GM18868 (cell line): Measurements from ENCODE around the gene MUC5AC.

Experiments
- ATAC-seq: cut with Tn5 transposase; IDR thresholded peaks from one replicate; pipeline ENCODE4 v1.9.1; 2021; ENCODE audit warnings: mild to moderate bottlenecking, moderate library complexity; ENCODE audit not compliant: unreplicated experiment

Gene MUC5AC

DNA sequence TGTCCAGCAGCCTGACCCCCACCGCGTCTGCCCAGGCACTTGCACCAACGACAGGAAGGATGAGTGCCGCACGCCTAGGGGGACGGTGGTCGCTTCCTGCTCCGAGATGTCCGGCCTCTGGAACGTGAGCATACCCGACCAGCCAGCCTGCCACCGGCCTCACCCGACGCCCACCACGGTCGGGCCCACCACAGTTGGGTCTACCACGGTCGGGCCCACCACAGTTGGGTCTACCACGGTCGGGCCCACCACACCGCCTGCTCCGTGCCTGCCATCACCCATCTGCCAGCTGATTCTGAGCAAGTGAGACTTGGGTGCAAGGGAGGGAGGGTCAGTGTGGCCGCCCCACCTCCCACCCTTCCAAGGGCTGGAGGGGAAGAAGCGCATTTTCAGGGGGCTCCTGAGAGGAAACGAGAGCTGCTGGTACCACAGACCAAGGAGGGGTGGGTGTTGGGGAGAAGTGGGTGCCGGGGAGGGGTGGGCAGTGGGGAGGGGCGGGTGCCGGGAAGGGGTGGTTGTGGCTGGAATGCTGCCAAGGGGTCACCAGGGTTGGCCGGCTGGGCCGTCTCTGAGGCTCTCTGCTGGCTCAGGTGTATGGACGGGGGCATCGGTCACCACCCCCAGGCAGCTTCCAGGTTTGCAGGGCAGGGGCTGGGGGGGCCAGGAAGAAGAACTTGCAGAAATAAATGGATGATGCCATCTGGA, 37.4 kb downstream of the MUC5AC start:
- ATAC-seq, result no peak

DNA sequence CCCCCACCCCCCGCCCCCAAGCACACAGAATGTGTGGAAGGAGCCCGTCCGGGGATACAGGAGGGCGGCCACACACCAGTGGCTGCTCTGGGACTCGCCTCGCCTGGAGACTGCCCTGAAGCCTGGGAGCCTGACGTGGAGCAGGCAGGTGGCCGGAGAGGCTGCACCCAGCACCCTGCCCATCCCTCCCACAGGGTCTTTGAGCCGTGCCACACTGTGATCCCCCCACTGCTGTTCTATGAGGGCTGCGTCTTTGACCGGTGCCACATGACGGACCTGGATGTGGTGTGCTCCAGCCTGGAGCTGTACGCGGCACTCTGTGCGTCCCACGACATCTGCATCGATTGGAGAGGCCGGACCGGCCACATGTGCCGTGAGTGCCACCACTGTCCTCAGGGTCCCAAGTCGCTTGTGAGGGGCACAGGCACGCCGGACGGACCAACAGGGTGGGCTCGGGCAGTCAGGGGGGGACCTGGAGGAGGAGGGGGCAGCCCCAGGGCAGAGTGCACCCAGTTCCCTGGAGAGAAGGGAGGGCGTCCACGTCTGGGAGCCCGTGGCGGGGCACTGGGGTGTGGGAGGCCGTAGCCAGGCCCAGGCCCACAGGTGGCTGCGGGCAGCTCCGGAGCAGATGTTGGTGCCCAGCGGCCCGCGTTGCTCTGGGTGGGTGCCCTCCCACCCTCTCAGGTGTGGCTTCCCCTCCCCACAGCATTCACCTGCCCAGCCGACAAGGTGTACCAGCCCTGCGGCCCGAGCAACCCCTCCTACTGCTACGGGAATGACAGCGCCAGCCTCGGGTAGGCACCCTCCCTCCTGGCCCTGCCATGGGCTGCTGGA, 38.1 kb downstream of the MUC5AC start:
- ATAC-seq, result no peak

DNA sequence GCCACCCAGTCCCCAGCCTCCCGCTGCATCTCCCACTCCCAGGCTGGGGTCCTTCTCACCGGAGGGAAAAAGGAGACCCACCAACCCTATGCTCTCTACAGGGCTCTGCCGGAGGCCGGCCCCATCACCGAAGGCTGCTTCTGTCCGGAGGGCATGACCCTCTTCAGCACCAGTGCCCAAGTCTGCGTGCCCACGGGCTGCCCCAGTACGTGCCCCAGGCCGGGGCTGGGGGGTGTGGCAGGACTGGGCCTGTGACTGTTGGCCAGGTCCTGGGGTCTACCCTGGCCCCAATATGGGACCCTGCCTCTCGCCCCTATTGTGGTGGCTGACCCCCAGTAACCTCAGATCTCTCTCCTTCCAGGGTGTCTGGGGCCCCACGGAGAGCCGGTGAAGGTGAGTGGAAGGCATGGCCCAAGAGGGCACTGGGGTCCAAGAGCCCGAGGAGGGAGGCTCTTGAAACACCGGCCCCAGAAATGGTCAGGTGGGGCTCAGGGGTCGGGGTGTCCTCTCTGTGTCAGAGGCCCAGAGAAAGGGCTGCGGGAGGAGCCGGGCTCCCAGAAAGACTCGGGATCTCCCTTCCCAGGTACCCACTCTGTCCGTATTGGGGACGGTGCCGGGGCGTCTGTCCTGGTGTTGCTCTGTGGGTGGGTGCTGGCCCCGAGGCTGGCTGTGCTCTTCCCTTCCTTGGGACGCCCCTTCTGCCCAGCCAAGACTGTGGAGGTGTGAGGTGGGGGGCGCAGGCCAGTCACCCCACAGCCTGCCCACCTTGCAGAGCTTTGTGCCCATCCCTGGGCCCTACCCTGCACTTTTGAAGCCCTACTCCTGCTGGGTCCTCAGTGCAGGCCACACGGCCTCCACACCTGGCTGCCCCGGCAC, 39.0 kb downstream of the MUC5AC start:
- ATAC-seq, result no peak

DNA sequence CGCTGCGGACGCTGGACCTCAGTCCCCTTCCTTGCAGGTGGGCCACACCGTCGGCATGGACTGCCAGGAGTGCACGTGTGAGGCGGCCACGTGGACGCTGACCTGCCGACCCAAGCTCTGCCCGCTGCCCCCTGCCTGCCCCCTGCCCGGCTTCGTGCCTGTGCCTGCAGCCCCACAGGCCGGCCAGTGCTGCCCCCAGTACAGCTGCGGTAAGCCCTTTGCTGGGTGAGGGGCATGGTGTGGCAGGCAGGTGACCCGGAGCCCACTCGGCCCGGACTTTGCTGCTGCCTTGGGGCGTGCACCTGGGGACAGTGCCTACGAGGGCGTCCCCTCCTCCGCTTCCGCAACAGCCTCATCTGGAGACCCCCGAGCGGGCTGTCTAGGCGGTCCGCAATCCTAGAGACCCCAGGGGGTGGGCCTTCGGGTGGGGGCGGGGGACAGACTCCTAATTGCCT, 39.7 kb downstream of the MUC5AC start:
- no peak for ATAC-seq

DNA sequence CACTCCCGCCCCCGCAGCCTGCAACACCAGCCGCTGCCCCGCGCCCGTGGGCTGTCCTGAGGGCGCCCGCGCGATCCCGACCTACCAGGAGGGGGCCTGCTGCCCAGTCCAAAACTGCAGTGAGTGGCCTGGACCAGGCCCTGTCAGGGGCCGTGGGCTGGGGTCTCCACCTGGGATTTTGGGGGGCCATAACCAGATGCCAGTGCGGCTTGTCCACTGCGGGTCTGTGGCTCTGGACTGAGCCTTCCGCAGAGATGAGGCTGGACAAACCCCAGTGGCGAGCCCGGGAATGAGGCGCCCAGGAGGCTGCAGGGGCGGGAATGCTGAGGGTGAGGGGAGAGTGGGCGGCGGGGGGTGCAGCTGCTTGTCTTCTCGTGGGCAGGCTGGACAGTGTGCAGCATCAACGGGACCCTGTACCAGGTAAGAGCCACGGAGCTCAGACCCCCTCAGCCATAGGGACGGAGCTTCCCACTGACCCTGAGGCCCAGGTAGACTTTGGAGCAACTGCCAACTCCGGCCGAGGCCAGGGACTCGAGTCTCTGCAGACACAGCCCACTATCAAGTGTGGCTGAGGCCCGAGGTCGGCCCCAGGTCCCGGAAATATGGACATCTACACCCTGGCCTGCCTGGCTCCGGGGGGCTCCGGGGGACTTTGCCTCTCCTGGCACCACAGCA, 40.3 kb downstream of the MUC5AC start:
- ATAC-seq, result no peak

DNA sequence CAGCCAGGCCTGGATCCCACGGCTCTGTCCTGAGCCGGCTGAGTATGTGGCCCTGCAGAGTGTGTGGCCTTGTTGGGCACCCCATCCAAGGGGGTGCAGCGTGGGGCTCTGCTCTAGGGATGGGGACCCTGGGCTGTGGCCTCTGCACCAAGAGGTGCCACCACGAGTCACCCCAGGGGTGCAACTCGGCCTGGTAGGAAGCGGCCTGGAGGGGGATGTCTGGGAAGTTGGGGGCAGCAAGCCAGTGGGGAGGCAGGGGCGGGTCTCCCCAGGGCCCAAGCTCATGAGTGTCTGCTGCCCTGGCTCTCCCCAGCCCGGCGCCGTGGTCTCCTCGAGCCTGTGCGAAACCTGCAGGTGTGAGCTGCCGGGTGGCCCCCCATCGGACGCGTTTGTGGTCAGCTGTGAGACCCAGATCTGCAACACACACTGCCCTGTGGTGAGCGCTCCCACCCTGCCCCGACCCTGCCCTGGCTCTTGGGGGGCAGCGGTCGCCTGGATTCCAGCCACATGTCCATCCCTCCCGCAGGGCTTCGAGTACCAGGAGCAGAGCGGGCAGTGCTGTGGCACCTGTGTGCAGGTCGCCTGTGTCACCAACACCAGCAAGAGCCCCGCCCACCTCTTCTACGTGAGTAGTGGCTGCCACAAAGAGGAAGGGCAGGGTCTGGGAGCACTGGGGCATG, 40.9 kb downstream of the MUC5AC start:
- no peak for ATAC-seq

DNA sequence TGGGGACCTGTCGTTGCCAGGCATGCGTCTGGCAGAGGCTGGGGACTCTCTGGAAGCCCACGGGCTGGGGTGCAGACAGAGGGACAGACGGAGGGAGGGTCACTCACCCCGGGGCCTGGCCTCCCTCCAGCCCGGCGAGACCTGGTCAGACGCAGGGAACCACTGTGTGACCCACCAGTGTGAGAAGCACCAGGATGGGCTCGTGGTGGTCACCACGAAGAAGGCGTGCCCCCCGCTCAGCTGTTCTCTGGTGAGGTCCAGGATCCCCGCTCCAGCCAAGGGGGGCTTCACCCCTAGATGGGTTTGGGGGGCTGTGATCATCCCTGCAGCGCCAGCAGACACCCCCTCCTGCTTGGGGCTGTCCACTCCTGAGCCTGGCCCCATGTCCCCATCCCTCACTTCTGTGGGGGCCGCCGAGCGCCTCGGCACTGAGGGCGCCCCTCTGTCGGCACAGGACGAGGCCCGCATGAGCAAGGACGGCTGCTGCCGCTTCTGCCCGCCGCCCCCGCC, 41.5 kb downstream of the MUC5AC start:
- no peak for ATAC-seq

DNA sequence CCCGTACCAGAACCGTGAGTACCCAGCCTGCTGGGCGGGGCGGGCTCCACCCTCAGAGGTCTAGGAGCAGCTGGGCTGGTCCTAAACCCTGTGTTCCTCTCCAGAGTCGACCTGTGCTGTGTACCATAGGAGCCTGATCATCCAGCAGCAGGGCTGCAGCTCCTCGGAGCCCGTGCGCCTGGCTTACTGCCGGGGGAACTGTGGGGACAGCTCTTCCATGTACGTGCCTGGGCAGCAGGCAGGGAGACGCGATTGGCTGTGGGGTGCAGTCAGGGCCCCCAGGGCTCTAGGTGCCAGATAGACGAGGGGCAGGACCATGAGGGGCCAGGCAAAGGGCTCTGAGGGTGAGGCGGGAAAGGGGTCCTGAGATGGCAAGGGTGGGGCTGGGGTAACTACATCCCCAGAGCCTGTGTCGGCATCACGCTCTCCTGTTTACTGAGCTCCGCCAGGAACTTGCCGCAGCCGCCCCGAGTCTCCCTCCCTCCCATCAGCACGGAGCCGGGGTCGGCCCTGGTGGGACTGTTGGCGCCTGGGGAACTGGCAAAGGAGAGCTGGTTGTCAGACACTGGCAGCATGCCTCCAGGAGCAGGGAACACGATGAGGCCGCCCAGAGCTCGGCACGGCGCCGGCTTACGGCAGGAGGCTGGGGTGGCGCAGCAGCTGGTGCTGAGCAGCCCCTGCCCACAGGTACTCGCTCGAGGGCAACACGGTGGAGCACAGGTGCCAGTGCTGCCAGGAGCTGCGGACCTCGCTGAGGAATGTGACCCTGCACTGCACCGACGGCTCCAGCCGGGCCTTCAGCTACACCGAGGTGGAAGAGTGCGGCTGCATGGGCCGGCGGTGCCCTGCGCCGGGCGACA, 42.2 kb downstream of the MUC5AC start:
- ATAC-seq, result no peak

DNA sequence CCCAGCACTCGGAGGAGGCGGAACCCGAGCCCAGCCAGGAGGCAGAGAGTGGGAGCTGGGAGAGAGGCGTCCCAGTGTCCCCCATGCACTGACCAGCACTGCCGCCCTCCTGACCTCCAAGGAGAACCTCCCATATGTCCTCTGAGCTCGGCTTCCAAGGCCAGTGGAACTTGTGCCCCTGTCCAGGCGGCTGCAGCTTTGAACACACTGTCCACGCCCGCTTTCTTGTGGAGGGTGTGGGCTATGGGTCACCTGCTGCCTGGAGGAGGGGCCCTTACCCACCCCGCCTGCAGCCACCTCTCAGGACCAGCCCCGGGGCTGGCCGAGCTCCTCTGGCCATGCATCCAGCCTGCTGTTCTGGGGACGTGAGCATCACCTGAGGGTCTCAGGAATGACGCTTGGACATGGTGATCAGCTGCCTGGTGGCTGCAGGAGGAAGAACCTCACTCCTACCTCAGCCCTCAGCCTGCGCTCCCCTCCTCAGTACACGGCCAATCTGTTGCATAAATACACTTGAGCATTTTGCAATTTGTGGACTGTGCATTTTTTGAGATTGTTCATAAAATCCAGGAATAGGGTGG, 42.9 kb downstream of the MUC5AC start:
- no peak for ATAC-seq

DNA sequence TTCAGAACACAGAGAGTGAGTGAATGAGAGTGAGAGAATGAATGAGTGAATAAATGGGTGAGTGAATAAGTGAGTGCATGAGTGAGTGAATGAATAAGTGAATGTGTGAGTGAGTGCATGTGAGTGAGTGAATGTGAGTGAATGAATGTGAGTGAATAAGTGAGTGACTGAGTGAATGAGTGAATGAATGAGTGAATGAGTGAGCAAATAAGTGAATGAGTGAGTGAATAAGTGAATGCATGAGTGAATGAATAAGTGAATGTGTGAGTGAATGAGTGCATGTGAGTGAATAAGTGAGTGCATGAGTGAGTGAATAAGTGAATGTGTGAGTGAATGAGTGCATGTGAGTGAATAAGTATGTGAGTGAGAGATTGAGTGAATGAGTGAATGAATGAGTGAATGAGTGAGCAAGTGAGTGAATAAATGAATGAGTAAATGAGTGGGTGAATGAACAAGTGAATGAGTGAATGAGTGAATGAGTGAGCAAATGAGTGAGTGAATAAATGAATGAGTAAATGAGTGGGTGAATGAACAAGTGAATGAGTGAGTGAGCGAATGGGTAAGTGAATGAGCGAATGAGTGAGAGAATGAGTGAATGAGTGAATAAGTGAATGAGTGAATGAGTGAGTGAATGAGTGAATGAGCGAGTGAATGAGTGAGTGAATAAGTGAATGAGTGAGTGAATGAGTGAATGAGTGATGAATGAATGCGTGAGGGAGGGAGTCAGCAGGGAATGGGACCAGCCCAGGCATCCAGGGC, 43.8 kb downstream of the MUC5AC start:
- no peak for ATAC-seq

DNA sequence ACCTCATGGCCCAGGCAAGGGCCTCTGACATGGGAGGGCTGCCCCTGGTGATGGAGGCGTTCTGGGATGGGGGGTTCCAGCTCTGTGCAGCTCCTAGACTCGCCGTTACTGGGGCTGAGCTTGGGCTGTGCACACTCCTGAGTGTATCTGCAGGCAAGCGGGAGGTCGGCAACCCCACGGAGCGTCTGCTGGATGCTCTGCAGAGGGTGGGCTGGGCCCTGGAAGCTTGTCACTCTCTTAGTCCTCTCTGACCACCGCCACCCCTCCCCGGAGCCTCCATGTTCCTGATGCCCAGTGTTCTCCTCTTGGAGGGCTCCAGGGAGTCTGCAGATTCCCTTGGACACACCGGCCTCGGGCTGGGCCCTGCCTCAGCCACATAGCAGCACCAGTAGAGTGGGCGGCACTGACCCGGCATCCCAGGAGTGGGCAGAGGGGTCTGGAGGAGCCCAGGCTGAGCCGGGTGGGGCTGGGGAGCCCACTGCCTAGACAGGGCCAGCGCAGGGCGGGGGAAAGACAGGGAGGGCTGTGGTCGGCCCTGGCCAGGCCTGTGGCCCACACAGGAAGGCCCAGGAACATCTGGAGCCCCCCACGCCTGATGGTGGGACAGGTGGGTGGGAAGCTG, 44.5 kb downstream of the MUC5AC start:
- no peak for ATAC-seq

DNA sequence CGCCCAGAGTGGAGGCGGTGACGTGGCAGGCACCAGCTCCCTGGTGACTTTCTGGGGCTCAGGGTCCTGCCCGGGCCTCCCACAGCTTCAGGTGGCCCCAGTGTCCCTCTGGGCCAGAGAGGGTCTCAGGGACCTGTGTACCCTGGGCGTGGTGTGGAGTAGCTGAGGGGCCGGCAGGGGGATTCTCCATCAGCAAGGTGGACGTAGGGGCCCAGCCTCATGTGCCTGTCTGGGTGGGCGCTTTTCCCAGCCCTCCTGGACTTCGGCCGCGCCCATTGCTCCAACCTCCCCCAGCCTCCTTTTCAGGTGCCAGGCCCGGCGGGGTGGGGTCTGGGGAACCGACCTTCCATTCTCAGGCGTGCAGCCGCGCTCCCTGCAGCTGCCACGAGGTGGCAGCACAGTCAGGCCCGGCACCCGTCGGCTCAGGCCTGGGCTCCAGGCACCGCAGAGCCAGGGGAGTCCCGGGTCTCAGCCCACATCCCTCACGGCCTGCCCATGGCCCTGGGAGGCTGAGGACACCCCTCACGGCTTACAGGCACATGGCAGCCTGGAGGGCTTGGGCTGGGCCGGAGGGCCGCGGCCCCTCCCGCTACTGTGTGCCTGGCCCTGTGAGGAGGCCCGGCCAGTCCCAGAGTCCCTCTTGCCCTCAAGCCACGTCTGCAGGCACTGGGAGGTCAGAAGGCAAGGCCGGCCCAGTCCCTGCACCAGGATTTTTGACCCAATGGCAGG, 45.2 kb downstream of the MUC5AC start:
- ATAC-seq, result no peak

DNA sequence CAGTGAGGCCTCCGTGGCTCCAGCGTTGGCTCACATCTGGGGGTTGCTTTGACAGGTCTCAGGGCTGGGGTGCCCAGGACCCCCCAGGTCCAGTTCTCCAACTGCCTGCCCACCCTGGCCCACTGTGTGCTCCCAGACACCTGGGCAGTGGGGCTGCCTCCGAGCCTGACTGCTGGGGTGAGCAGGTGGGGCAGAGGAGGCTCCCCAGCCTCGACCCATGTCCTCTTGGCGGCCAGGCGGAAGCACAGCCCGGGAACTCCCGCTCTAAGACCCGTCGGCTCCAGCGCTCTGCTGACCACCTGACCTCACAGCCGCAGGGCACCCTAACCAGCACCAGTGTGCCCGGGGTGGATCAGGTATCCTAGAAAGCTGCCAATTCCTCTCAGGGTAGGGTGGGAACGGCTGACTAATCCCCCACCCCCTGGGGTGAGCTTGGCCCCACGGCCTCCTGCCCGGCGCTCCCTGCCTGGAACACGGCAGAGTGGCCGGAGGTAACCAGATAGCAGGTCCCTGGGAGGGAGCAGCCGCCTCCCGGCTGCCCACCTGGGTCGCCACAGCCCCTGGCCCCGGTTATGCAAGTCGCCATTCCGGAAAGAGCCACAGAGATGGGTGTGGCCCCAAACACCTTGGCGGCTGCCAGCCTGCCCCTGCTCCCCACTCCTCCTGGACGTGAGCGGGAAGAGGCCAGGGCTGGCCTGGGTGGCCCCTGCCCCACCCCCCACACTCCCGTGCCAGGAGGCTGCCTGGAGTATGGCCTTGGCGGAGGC, 45.9 kb downstream of the MUC5AC start:
- no peak for ATAC-seq

DNA sequence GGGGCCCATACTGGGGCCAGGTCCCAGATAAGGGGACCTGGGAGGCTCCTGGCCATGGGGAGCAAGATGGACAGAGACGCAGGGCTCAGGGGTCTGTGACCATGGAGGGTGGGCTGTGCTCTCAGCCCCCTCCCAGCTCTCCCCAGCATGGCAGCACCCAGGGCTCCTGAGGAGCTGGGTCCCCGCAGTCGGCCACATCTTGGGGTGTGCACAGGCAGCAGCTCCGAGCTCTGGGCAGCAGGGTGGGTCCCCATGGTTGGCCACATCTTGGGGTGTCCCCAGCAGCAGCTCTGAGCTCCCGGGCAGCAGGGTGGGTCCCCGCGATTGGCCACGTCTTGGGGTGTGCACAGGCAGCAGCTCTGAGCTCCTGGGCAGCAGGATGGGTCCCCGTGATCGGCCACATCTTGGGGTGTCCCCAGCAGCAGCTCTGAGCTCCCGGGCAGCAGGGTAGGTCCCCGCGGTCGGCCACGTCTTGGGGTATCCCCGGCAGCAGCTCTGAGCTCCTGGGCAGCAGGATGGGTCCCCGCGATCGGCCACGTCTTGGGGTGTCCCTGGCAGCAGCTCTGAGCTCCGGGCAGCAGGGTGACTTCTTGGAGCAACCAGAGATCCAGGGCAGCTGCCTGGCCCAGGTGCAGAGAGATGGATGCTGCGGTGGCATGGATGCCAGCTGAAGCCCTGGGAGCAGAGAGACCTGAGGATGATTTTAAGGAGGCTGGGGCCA, 46.8 kb downstream of the MUC5AC start:
- ATAC-seq, result no peak
